ENCODE results near the gene PGF.
A peak's percentile ranks its signal among the peaks of the same experiment; 100 is the strongest.
"Not testable (repeated sequence)": the region's sequence is repeated elsewhere in the genome, so short reads cannot be mapped to it uniquely, and the experiment has no call there.

PGF gene

GRCh38 chr14:74938531-74939495 is 16.6 kb downstream of the PGF start:
- no peak for DNase-seq

GRCh38 chr14:74937171-74937570 is 18.2 kb downstream of the PGF start:
- no peak for DNase-seq

- no peak for DNase-seq
These were observed 18.7 kb downstream of the PGF start for GRCh38 chr14:74936731-74937130.

GRCh38 chr14:74936151-74936550 is 19.2 kb downstream of the PGF start:
- DNase-seq = no peak

- DNase-seq = no peak
These were observed 20.1 kb downstream of the PGF start for GRCh38 chr14:74935360-74935680.

- no peak for DNase-seq
These were observed 20.7 kb downstream of the PGF start for GRCh38 chr14:74934476-74935359.

- no peak for DNase-seq
These were observed 21.4 kb downstream of the PGF start for GRCh38 chr14:74934041-74934440.

GRCh38 chr14:74932936-74933335 is 22.5 kb downstream of the PGF start:
- not testable (repeated sequence) for DNase-seq

GRCh38 chr14:74932401-74932901 is 22.9 kb downstream of the PGF start:
- no peak for DNase-seq

- DNase-seq = not testable (repeated sequence)
These were observed 23.7 kb downstream of the PGF start for GRCh38 chr14:74931744-74932143.

- no peak for DNase-seq
These were observed 26.2 kb downstream of the PGF start for GRCh38 chr14:74929242-74929641.

GRCh38 chr14:74927225-74927624 is 28.2 kb downstream of the PGF start:
- DNase-seq = no peak

- no peak for DNase-seq
These were observed 31.3 kb downstream of the PGF start for GRCh38 chr14:74924061-74924460.

GRCh38 chr14:74922752-74923401 is 32.5 kb downstream of the PGF start, which contains the start of gene RPS6KL1:
Gene RPS6KL1, minus strand, starts transcription at chr14:74923260. Its CDS starts 1,719 bp downstream, at chr14:74921541.
- DNase-seq = peak; percentile 59

GRCh38 chr14:74921987-74922751 is 33.2 kb downstream of the PGF start:
- DNase-seq = no peak

- no peak for DNase-seq
These were observed 34.3 kb downstream of the PGF start for GRCh38 chr14:74921053-74921620.

GRCh38 chr14:74920281-74920680 is 35.1 kb downstream of the PGF start:
- no peak for DNase-seq

GRCh38 chr14:74919421-74920165 is 35.8 kb downstream of the PGF start:
- no peak for DNase-seq

GRCh38 chr14:74918380-74918779 is 37.0 kb downstream of the PGF start:
- no peak for DNase-seq

- no peak for DNase-seq
These were observed 37.7 kb downstream of the PGF start for GRCh38 chr14:74917646-74918081.

- no peak for DNase-seq
These were observed 38.2 kb downstream of the PGF start for GRCh38 chr14:74917178-74917543.
